Ectodermal cell (in vitro differentiated cells): Measurements from ENCODE around the gene KLHL3.

Source experiments
- H3K27ac ChIP-seq: 2 replicates; pipeline ENCODE4 v1.7.0; 2013; ENCODE audit warnings: mild to moderate bottlenecking, low read depth, low read length; ENCODE audit not compliant: insufficient read depth, poor library complexity, severe bottlenecking
- H3K27me3 ChIP-seq: 2 replicates; pipeline ENCODE4 v1.7.0; 2013; ENCODE audit warnings: mild to moderate bottlenecking, low read length; ENCODE audit not compliant: insufficient read depth, control insufficient read depth, poor library complexity, severe bottlenecking
- H3K36me3 ChIP-seq: one replicate; pipeline ENCODE4 v1.7.0; 2013; ENCODE audit warnings: low read length; ENCODE audit not compliant: control insufficient read depth, insufficient read depth
- H3K4me1 ChIP-seq: one replicate; pipeline ENCODE4 v1.7.0; 2013; ENCODE audit warnings: low read length; ENCODE audit not compliant: control insufficient read depth, insufficient read depth
- H3K4me3 ChIP-seq: 2 replicates; pipeline ENCODE4 v1.7.0; 2013; ENCODE audit warnings: low read depth, low read length, control low read depth; ENCODE audit not compliant: insufficient read depth
- H3K9me3 ChIP-seq: 2 replicates; pipeline ENCODE4 v1.7.0; 2013; ENCODE audit warnings: mild to moderate bottlenecking, low read length, moderate library complexity; ENCODE audit not compliant: control insufficient read depth
- WGBS, 2 experiments: methylation state at CpG; one replicate each; pipeline ENCODE4 v1.1.7; 2013; ENCODE audit warnings: missing lambda C conversion rate in 2 of 2; 5-methylcytosine and 5-hydroxymethylcytosine counted together

Gene KLHL3

GRCh38 chr5:137669811-137670210 is 66.1 kb downstream of the KLHL3 start:
- 94 to 99% methylated on average over 2 to 4 of the region's 4 CpGs for WGBS, 2 experiments
- Histone ChIP-seq H3K36me3 (no peaks in the 10 kb centered on the region), H3K27me3 (no peaks in the 10 kb centered on the region), H3K4me1 (no peaks in the 10 kb centered on the region), H3K9me3 (no peaks in the 10 kb centered on the region), H3K4me3 (no peak overlapping the region), H3K27ac (no peak overlapping the region)

DNA sequence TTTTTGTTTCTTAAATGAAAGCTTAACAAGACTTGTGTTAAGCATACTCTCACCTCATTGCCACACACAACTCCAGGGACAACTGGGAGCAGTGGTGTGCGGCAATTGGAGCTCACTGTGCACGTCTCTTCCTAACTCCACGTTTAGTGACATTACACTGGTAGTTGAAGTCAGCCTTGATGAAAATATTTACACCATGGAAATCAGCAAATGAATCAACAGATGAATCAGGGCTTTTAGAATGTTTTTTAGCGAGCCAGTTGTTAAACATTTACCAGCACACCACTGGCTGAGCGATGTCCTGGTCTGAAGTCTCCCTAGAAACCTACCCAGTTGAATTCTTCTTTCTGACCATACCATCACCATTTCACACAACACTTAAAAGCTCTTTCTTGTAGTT is 67.3 kb downstream of the KLHL3 start:
- Histone ChIP-seq H3K27ac (no peak overlapping the region), H3K4me3 (no peak overlapping the region), H3K4me1 (no peaks in the 10 kb centered on the region), H3K36me3 (no peaks in the 10 kb centered on the region), H3K27me3 (no peaks in the 10 kb centered on the region), H3K9me3 (no peaks in the 10 kb centered on the region)
- WGBS, 2 experiments, result 95 to 96% methylated on average over 5 of the region's 5 CpGs

DNA sequence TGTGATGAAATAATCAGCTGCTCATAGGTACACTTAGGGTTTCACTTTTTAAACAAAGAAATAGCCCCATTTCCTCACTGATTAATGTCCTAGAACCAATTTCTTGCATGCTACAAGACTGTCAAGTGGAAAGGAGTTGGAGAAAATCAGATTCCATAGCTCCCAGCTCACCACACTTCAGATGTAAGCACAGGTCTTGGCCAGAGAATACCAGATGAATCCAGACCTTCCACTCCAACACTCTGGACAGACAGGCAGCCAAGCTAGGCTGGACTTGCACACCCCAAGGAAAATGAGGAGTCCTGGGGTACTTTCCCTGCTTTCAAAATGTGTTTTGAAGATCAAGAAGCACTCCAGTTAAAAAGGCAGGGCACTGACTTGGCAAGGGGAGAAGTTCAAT is 68.5 kb downstream of the KLHL3 start:
- Histone ChIP-seq H3K4me3 (no peak overlapping the region), H3K36me3 (no peaks in the 10 kb centered on the region), H3K27ac (no peak overlapping the region), H3K4me1 (no peaks in the 10 kb centered on the region), H3K27me3 (no peaks in the 10 kb centered on the region), H3K9me3 (no peaks in the 10 kb centered on the region)

DNA sequence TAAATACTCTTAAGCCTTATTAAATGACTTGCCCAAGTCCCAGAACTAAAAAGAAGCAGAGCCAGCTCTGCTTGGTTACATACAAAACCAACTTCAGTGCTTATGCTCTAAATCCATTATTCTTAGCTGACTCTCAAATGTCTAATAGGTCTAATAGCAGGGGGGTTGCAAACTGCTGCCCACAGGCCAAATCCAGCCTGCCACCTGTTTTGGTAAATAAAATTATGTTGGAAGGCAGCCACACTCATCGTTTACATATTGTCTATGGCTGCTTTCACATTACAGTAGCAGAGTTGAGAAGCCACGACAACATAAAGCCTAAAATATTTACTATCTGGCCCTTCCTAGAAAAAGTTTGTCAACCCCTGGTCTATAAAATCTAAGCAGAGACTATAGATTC is 69.0 kb downstream of the KLHL3 start:
- Histone ChIP-seq H3K27ac (no peak overlapping the region), H3K9me3 (no peaks in the 10 kb centered on the region), H3K4me1 (no peaks in the 10 kb centered on the region), H3K36me3 (no peaks in the 10 kb centered on the region), H3K27me3 (no peaks in the 10 kb centered on the region), H3K4me3 (no peak overlapping the region)
- WGBS, 2 experiments, result 89 to 96% methylated on average over 2 of the region's 2 CpGs

DNA sequence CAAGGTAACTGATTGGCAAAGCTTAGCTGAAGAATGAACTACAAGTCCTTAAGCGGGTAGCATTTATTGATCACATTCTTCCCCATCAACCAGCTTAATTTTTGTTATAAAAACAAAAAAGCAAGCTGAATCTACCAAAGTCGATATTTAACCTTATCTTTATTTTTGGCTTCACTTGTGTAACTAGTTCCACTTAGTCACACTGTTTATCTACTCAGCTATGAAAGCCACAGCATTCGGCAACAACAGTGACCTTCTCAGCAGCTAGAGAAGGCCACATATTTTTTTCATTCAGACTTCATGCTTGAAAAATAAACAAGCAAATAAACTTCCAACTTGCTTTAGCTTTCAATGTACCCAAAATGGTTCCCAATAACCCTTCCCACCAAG is 69.4 kb downstream of the KLHL3 start:
- Histone ChIP-seq H3K36me3 (no peaks in the 10 kb centered on the region), H3K27ac (no peak overlapping the region), H3K4me3 (no peak overlapping the region), H3K9me3 (no peaks in the 10 kb centered on the region), H3K4me1 (no peaks in the 10 kb centered on the region), H3K27me3 (no peaks in the 10 kb centered on the region)
- WGBS, 2 experiments, result 97% methylated on average over 3 of the region's 3 CpGs

GRCh38 chr5:137665678-137666460 is 70.0 kb downstream of the KLHL3 start:
- H3K36me3 ChIP-seq, result no peaks in the 10 kb centered on the region
- H3K4me1 ChIP-seq, result no peaks in the 10 kb centered on the region
- 92 to 93% methylated on average over 3 of the region's 3 CpGs for WGBS, 2 experiments
- H3K9me3 ChIP-seq, result no peaks in the 10 kb centered on the region
- H3K27me3 ChIP-seq, result no peaks in the 10 kb centered on the region
- H3K27ac ChIP-seq, result no peak overlapping the region
- no peak overlapping the region for H3K4me3 ChIP-seq

GRCh38 chr5:137660349-137660817 is 75.5 kb downstream of the KLHL3 start:
- no peaks in the 10 kb centered on the region for H3K9me3 ChIP-seq
- 24 to 25% methylated on average over 6 of the region's 6 CpGs for WGBS, 2 experiments
- H3K4me3 ChIP-seq, result no peak overlapping the region
- no peaks in the 10 kb centered on the region for H3K4me1 ChIP-seq
- no peaks in the 10 kb centered on the region for H3K36me3 ChIP-seq
- no peaks in the 10 kb centered on the region for H3K27me3 ChIP-seq
- no peak overlapping the region for H3K27ac ChIP-seq

DNA sequence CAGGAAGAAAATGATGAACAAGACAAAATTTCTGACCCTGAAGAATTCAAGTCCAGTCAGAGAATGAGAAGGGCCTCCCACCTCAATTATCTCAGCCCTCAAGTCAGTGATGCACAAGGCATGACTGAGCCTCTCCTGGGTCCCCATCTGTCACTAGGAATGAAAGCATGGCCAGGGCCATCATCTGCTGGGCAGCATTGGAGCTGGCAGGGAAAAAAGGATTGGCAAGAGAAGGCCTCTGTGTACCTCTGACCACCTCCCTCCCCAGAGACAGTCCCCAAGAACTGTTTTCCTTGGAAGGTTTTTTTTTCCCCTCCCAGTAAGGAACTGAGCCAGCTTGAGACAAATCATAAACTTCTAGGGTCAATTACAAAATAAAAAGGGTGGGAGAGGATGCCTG is 76.7 kb downstream of the KLHL3 start:
- Histone ChIP-seq H3K4me3 (no peak overlapping the region), H3K36me3 (no peaks in the 10 kb centered on the region), H3K27me3 (no peaks in the 10 kb centered on the region), H3K27ac (no peak overlapping the region), H3K4me1 (no peaks in the 10 kb centered on the region), H3K9me3 (no peaks in the 10 kb centered on the region)

DNA sequence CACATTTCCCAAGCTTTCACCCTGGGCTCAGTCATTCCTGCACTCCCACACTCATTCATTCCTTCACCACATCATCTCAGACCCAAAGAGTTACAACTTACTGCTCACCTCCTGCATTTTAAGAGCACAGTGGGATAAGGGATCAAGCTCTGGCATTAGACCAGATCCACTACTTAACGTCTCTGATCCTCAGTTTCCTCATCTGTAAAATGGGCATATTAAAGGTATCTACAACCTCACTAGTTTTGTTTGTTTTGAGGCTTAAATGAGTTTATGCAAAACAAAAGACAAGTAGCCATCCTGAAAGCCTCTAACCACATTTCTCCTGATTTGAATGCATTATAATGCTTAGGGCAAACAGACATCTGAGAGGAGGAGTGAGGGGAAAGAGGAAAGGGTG is 77.6 kb downstream of the KLHL3 start:
- H3K36me3 ChIP-seq, result no peaks in the 10 kb centered on the region
- no peaks in the 10 kb centered on the region for H3K4me1 ChIP-seq
- H3K9me3 ChIP-seq, result no peaks in the 10 kb centered on the region
- H3K27ac ChIP-seq, result no peak overlapping the region
- no peak overlapping the region for H3K4me3 ChIP-seq
- WGBS, 2 experiments, result 86 to 100% methylated on average over 1 of the region's 1 CpG
- no peaks in the 10 kb centered on the region for H3K27me3 ChIP-seq

DNA sequence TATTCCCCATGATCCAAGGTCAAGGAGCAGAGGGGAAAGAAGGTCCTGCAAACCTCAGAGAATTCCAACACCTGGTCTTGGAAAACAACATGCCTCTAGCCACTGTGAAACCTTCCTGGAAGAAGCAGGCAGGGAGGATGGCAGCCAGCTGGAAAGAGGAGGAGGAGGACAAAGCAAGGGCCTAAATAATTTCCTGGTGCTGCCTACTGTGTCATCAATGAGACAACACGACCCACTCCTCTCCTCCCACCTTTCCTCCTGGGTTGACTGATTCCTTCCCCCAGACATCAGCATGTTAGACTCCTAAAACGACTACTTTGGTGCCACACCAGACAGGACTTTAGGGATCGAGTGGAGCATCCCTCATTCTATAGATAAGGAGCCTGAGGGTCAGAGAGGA is 78.8 kb downstream of the KLHL3 start:
- Histone ChIP-seq H3K27ac (no peak overlapping the region), H3K4me3 (no peak overlapping the region), H3K9me3 (no peaks in the 10 kb centered on the region), H3K4me1 (no peaks in the 10 kb centered on the region), H3K36me3 (no peaks in the 10 kb centered on the region), H3K27me3 (no peaks in the 10 kb centered on the region)
- WGBS, 2 experiments, result 62 to 64% methylated on average over 3 of the region's 3 CpGs

GRCh38 chr5:137656558-137656957 is 79.3 kb downstream of the KLHL3 start:
- 92 to 96% methylated on average over 2 of the region's 2 CpGs for WGBS, 2 experiments
- H3K4me3 ChIP-seq, result no peak overlapping the region
- H3K4me1 ChIP-seq, result no peaks in the 10 kb centered on the region
- no peak overlapping the region for H3K27ac ChIP-seq
- no peaks in the 10 kb centered on the region for H3K9me3 ChIP-seq
- no peaks in the 10 kb centered on the region for H3K36me3 ChIP-seq
- no peaks in the 10 kb centered on the region for H3K27me3 ChIP-seq
